Right atrium auricular region (tissue), 2 donors: ENCODE measurements around the gene ANKS1B. TPM values are rescaled to one million over a fixed set of nuclear protein-coding genes. Genes with fewer than 3 reads are reported as not detected.

Experiments
- DNase-seq: peaks from one replicate; pipeline ENCODE4 v3.0.0-alpha.2; 2019; ENCODE audit warnings: low spot score
- H3K27ac ChIP-seq, 2 donors: fragments of 200-600 bp; sonication (generic); 1 replicate in 1 of 2; 2 replicates in 1 of 2; pipeline ENCODE4 v1.5.1; 2016 to 2019
- H3K27me3 ChIP-seq, 2 donors: fragments of 200-600 bp; sonication (generic); one replicate each; pipeline versions ENCODE4 v1.5.1 to v1.6.0; 2017 to 2019
- H3K36me3 ChIP-seq: fragments of 200-600 bp; sonication (generic); one replicate; pipeline ENCODE4 v1.5.1; 2016
- H3K4me1 ChIP-seq, 2 donors: fragments of 200-600 bp; sonication (generic); one replicate each; pipeline versions ENCODE4 v1.5.1 to v1.6.0; 2017 to 2019
- H3K4me3 ChIP-seq, 2 donors: fragments of 200-600 bp; sonication (generic); 1 replicate in 1 of 2; 2 replicates in 1 of 2; pipeline ENCODE4 v1.5.1; 2017 to 2019; ENCODE audit warnings: mild to moderate bottlenecking in 1 of 2, moderate library complexity in 1 of 2
- H3K9me3 ChIP-seq, 2 donors: fragments of 200-600 bp; sonication (generic); one replicate each; pipeline ENCODE4 v1.5.1; 2019
- total RNA-seq, 2 donors: library from RNA; depleted of rRNA; stranded (reverse); fragments of >200 nt; gene quantifications; one replicate each; pipeline ENCODE4 v1.1.0, GENCODE V29; 2016
- TF ChIP-seq, protein P1 (sequence below), 2 donors: fragments of 200-600 bp; sonication (generic); IDR thresholded peaks; one replicate each; pipeline ENCODE4 v1.5.1; 2019; ENCODE audit warnings: antibody characterized with exemption in 2 of 2

The ANKS1B gene
- total RNA-seq, 2 donors from 2014 or later: 2.4 to 3.1 TPM

DNA sequence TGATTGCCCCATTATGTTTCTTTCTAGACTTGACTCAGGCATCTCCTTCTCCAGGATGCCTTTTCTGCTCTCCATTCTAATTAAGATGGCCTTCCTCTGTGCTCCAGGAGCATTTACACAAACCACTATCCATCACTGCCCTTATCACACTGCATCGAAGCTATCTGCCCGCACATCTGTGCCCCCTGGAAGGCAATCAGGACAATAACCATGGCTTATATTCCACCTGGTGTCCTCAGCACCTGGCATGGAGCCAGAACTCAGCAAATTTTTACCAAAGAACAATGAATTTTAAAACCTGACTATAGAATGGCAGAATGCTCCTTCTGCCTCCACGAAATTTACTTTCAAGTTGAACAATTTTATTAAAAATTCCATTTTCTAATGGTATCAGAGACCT is 873.9 kb downstream of the ANKS1B start:
- Histone ChIP-seq H3K27ac (no peak overlapping the region), H3K4me3 (no peak overlapping the region), H3K27me3 (no peaks in the 10 kb centered on the region), H3K9me3 (no peaks in the 10 kb centered on the region), H3K4me1 (no peaks in the 10 kb centered on the region), H3K36me3 (no peaks in the 10 kb centered on the region)
- TF ChIP-seq, protein P1, sequence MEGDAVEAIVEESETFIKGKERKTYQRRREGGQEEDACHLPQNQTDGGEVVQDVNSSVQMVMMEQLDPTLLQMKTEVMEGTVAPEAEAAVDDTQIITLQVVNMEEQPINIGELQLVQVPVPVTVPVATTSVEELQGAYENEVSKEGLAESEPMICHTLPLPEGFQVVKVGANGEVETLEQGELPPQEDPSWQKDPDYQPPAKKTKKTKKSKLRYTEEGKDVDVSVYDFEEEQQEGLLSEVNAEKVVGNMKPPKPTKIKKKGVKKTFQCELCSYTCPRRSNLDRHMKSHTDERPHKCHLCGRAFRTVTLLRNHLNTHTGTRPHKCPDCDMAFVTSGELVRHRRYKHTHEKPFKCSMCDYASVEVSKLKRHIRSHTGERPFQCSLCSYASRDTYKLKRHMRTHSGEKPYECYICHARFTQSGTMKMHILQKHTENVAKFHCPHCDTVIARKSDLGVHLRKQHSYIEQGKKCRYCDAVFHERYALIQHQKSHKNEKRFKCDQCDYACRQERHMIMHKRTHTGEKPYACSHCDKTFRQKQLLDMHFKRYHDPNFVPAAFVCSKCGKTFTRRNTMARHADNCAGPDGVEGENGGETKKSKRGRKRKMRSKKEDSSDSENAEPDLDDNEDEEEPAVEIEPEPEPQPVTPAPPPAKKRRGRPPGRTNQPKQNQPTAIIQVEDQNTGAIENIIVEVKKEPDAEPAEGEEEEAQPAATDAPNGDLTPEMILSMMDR (IDR thresholded peaks at IDR 0.05): no peak
- no peak for DNase-seq

DNA sequence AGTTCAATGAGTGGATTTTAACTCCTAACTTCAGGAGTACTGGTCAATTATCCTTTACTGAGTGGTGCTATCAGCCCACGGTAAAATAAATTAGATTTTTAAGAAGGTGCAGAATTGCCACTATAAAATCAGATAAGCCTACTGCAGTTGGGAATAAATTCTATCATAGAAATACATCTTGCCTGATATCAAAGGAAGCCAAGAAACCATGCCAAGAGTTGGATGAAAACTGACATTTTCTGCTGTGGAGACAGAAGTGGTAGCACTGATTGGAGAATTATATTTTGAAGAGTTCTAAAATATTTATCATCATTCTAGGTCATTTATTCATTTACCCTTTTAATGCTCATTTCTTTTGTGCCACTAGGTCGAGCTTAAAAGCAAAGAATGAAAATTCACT is 874.5 kb downstream of the ANKS1B start:
- Histone ChIP-seq H3K4me1 (no peaks in the 10 kb centered on the region), H3K36me3 (no peaks in the 10 kb centered on the region), H3K27ac (no peak overlapping the region), H3K9me3 (no peaks in the 10 kb centered on the region), H3K4me3 (no peak overlapping the region), H3K27me3 (no peaks in the 10 kb centered on the region)
- no peak for DNase-seq
- TF ChIP-seq, protein P1 (IDR thresholded peaks at IDR 0.05): no peak

- Histone ChIP-seq H3K4me1 (no peaks in the 10 kb centered on the region), H3K9me3 (no peaks in the 10 kb centered on the region), H3K27ac (no peak overlapping the region), H3K4me3 (no peak overlapping the region), H3K36me3 (no peaks in the 10 kb centered on the region), H3K27me3 (no peaks in the 10 kb centered on the region)
- TF ChIP-seq, protein P1 (IDR thresholded peaks at IDR 0.05): no peak
- no peak for DNase-seq
Observed at GRCh38 chr12:99108924-99109323, 875.8 kb downstream of the ANKS1B start.

- TF ChIP-seq, protein P1 (IDR thresholded peaks at IDR 0.05): no peak
- H3K27me3 ChIP-seq: no peaks in the 10 kb centered on the region
- no peaks in the 10 kb centered on the region for H3K9me3 ChIP-seq
- no peak overlapping the region for H3K27ac ChIP-seq
- H3K36me3 ChIP-seq: no peaks in the 10 kb centered on the region
- no peak for DNase-seq
- no peaks in the 10 kb centered on the region for H3K4me1 ChIP-seq
- H3K4me3 ChIP-seq: no peak overlapping the region
Observed at GRCh38 chr12:99099786-99100185, 885.0 kb downstream of the ANKS1B start.

- H3K4me1 ChIP-seq: no peaks in the 10 kb centered on the region
- H3K4me3 ChIP-seq: no peak overlapping the region
- no peak overlapping the region for H3K27ac ChIP-seq
- H3K36me3 ChIP-seq: no peaks in the 10 kb centered on the region
- no peak for DNase-seq
- no peaks in the 10 kb centered on the region for H3K9me3 ChIP-seq
- TF ChIP-seq, protein P1 (IDR thresholded peaks at IDR 0.05): no peak
- H3K27me3 ChIP-seq: no peaks in the 10 kb centered on the region
Observed at GRCh38 chr12:99097171-99097570, 887.6 kb downstream of the ANKS1B start.

DNA sequence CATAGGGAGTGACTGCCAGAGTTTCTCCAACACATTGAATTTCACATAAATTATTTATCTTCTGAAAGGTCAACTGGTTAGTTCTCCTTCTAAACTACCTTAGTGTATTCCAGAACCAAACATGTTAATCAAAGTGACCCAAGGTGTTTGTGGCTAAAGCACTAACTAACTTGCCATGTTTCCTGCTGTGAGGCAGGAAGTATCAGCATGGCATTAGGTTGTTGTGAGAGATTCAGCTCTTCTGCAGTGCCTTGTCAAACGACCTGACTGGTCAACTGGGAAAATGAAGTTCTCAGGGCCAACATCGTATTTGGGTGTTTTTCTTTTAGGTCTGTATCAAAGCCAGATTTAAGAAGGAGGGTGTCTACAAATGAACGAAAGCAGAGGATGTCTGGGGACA is 891.6 kb downstream of the ANKS1B start:
- Histone ChIP-seq H3K9me3 (no peaks in the 10 kb centered on the region), H3K4me1 (no peaks in the 10 kb centered on the region), H3K27me3 (no peaks in the 10 kb centered on the region), H3K4me3 (no peak overlapping the region), H3K27ac (no peak overlapping the region), H3K36me3 (no peaks in the 10 kb centered on the region)
- no peak for DNase-seq
- TF ChIP-seq, protein P1 (IDR thresholded peaks at IDR 0.05): no peak
